HEK293T (cell line): Measurements from ENCODE around the gene RAB27B.
"Not testable (repeated sequence)": the region's sequence is repeated elsewhere in the genome, so short reads cannot be mapped to it uniquely, and the experiment has no call there.

Experiments used
- CTCF ChIA-PET: fragments of 350-600 bp; formaldehyde crosslinking; extraction: SDS; loops from one replicate; lab custom pipeline; 2021; ENCODE audit warnings: antibody characterized with exemption, inconsistent platforms; lab: Yijun Ruan, JAX
- POLR2A ChIA-PET: fragments of 350-600 bp; formaldehyde crosslinking; extraction: SDS; loops from one replicate; lab custom pipeline; 2020; ENCODE audit warnings: antibody characterized with exemption, inconsistent platforms; lab: Yijun Ruan, JAX
- DNase-seq: peaks from one replicate; pipeline ENCODE4 v3.0.0; 2012; ENCODE audit warnings: mixed read lengths; ENCODE audit errors: extremely low spot score
- ARNT ChIP-seq: fragments of 450-650 bp; IDR thresholded peaks from 2 replicates; pipeline ENCODE4 v1.6.1; 2017; ENCODE audit warnings: mild to moderate bottlenecking
- BHLHE40 ChIP-seq: fragments of 450-650 bp; IDR thresholded peaks from 2 replicates; pipeline ENCODE4 v1.6.1; 2016; ENCODE audit warnings: mild to moderate bottlenecking, moderate library complexity, borderline replicate concordance
- CTBP1 ChIP-seq: fragments of 450-650 bp; IDR thresholded peaks from 2 replicates; pipeline ENCODE4 v1.6.1; 2016; ENCODE audit warnings: borderline replicate concordance
- ELF4 ChIP-seq: fragments of 450-650 bp; IDR thresholded peaks from 2 replicates; pipeline ENCODE4 v1.6.1; 2017; ENCODE audit warnings: antibody characterized with exemption
- FOXA1 ChIP-seq: fragments of 450-650 bp; IDR thresholded peaks from 2 replicates; pipeline ENCODE4 v1.6.1; 2016; ENCODE audit warnings: mild to moderate bottlenecking
- FOXK2 ChIP-seq: fragments of 450-650 bp; IDR thresholded peaks from 2 replicates; pipeline ENCODE4 v1.6.1; 2016; ENCODE audit warnings: mild to moderate bottlenecking
- FOXM1 ChIP-seq: fragments of 450-650 bp; IDR thresholded peaks from 2 replicates; pipeline ENCODE4 v1.6.1; 2017; ENCODE audit warnings: mild to moderate bottlenecking, borderline replicate concordance
- HDGF ChIP-seq: fragments of 450-650 bp; IDR thresholded peaks from 2 replicates; pipeline ENCODE4 v1.6.1; 2017; ENCODE audit warnings: antibody characterized with exemption, borderline replicate concordance
- L3MBTL2 ChIP-seq: fragments of 450-650 bp; conservative IDR thresholded peaks from 2 replicates; pipeline ENCODE4 v1.6.1; 2016; ENCODE audit warnings: mild to moderate bottlenecking
- LEF1 ChIP-seq: fragments of 450-650 bp; IDR thresholded peaks from 2 replicates; pipeline ENCODE4 v1.6.1; 2017; ENCODE audit warnings: mild to moderate bottlenecking, borderline replicate concordance
- NFRKB ChIP-seq: fragments of 450-650 bp; IDR thresholded peaks from 2 replicates; pipeline ENCODE4 v1.6.1; 2016; ENCODE audit warnings: mild to moderate bottlenecking, moderate library complexity
- PKNOX1 ChIP-seq: fragments of 450-650 bp; IDR thresholded peaks from 2 replicates; pipeline ENCODE4 v1.6.1; 2016
- SP1 ChIP-seq: fragments of 450-650 bp; IDR thresholded peaks from 2 replicates; pipeline ENCODE4 v1.6.1; 2017
- SUZ12 ChIP-seq: fragments of 450-650 bp; IDR thresholded peaks from 2 replicates; pipeline ENCODE4 v1.6.1; 2016; ENCODE audit warnings: mild to moderate bottlenecking
- TARDBP ChIP-seq: fragments of 450-650 bp; IDR thresholded peaks from 2 replicates; pipeline ENCODE4 v1.6.1; 2016
- ZNF384 ChIP-seq: fragments of 450-650 bp; IDR thresholded peaks from 2 replicates; pipeline ENCODE4 v1.6.1; 2016

RAB27B gene

GRCh38 chr18:54807303-54807702, 21.0 kb upstream of the RAB27B start:
- POLR2A ChIA-PET: no interaction called here
- DNase-seq: no peak
- CTCF ChIA-PET: no interaction called here
- no peak for TF ChIP-seq HDGF
- TF ChIP-seq PKNOX1: no peak

GRCh38 chr18:54810662-54811061, 17.6 kb upstream of the RAB27B start:
- CTCF ChIA-PET, POLR2A ChIA-PET, DNase-seq: not testable (repeated sequence)

GRCh38 chr18:54812885-54813284, 15.4 kb upstream of the RAB27B start:
- POLR2A ChIA-PET: no interaction called here
- CTCF ChIA-PET: no interaction called here
- TF ChIP-seq ELF4 (no peak), HDGF (no peak), NFRKB (no peak), LEF1 (no peak), ZNF384 (no peak), CTBP1 (no peak), BHLHE40 (no peak), SP1 (no peak), PKNOX1 (no peak), L3MBTL2 (no peak), FOXM1 (no peak), FOXK2 (no peak), SUZ12 (no peak), ARNT (no peak), TARDBP (no peak)
- DNase-seq: no peak

GRCh38 chr18:54813305-54813704, 15.0 kb upstream of the RAB27B start:
- TF ChIP-seq BHLHE40 (no peak), SUZ12 (no peak), PKNOX1 (no peak)
- ChIA-PET POLR2A (no interaction called here), CTCF (no interaction called here)
- DNase-seq: no peak

GRCh38 chr18:54813977-54814565, 14.2 kb upstream of the RAB27B start:
- ChIA-PET POLR2A (no interaction called here), CTCF (no interaction called here)
- TF ChIP-seq BHLHE40 (no peak), L3MBTL2 (no peak), ZNF384 (no peak), FOXA1 (no peak), ELF4 (no peak), HDGF (no peak), SUZ12 (no peak), SP1 (no peak)
- no peak for DNase-seq

- TF ChIP-seq FOXM1 (no peak), TARDBP (no peak), ZNF384 (no peak), ELF4 (no peak), LEF1 (no peak), SP1 (no peak), SUZ12 (no peak), FOXK2 (no peak), HDGF (no peak), BHLHE40 (no peak), NFRKB (no peak), L3MBTL2 (no peak), PKNOX1 (no peak), CTBP1 (no peak), ARNT (no peak)
- DNase-seq: no peak
- ChIA-PET CTCF (no interaction called here), POLR2A (no interaction called here)
These were observed 13.2 kb upstream of the RAB27B start for GRCh38 chr18:54815086-54815485.

- CTCF ChIA-PET, DNase-seq, POLR2A ChIA-PET: not testable (repeated sequence)
These were observed 7.4 kb upstream of the RAB27B start for GRCh38 chr18:54820785-54821275.
